Stimulated activated CD4-positive, alpha-beta T cell treated with anti-CD3 and anti-CD28 coated beads, Interleukin-12 subunit alpha, Interleukin-12 subunit beta, amount 100 ng/mL, for 24 hours (primary cell): ENCODE data around the gene GALNT17.
"Not testable (repeated sequence)": the region's sequence is repeated elsewhere in the genome, so short reads cannot be mapped to it uniquely, and the experiment has no call there.

Experiments
- DNase-seq, 2 experiments: peaks; one replicate each; pipeline ENCODE4 v3.0.0-alpha.2; 2020; ENCODE audit warnings: low read depth in 2 of 2

GALNT17 gene

DNA sequence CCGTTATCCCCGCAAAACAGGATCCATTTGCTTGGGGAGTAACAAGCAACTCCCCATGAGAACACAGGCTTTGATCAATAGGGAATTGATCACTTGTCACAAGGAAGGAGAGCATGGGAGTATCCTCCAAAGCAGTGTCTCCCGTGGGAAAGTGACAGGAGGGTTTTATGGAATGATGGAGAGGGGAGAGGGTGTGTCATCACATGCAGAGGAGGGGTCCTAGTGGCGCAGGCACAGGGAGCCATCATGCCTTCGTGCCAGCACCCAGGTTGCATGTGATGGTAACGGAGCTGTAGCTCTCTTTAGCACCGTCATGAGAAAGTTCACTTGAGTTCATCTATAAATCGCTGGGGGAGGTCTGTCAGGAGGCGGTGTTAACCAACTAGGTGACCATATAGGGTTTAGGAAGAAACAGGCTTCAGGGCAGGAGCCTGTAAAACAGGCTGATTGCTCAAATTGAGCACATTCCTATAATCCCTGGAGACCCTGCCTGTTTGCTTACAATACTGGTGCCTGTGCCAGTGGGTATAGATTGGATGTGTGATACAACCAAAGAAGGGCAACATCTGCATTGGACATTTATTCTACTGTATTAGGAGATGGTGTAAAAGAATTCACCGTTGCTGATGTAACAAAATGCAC lies 428.5 kb downstream of the GALNT17 start:
- no peak for DNase-seq

DNA sequence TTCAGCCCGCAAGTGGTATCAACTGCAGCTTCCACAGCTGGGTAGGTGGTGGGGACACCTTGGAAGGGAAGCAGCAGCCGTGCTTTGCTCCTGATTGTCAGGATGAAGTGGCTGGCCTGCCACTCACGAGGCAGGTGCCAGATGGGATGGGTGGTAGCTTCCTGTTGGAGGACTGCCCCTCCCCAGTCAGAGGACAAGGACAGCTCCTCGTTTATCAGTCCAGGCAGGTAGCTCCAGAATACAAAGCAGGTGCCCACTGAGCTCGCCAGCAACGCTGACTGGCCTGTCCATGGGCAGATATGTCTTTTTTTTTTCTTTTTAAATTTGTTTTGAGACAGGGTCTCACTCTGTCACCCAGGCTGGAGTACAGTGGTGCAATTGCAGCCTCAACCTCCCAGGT lies 431.3 kb downstream of the GALNT17 start:
- no peak for DNase-seq

DNA sequence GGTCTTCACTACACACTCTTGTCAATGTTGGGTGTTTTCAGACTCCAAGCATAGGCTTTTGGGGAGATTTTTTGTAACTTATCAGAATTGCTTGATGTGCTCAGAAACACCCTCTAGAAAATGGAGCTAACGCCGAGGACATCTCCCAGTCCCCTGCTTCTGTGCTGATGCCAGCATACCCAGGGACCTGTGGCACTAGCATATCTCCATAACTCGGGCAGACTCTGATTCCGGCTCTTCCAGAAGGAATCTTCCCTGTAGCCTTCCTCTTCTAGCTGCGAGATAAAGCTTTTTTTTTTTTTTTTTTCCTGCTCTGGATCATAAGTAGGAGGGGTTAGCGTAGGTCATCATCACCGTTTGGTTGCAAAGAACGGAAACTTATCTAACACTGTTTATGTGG lies 434.4 kb downstream of the GALNT17 start:
- no peak for DNase-seq

DNA sequence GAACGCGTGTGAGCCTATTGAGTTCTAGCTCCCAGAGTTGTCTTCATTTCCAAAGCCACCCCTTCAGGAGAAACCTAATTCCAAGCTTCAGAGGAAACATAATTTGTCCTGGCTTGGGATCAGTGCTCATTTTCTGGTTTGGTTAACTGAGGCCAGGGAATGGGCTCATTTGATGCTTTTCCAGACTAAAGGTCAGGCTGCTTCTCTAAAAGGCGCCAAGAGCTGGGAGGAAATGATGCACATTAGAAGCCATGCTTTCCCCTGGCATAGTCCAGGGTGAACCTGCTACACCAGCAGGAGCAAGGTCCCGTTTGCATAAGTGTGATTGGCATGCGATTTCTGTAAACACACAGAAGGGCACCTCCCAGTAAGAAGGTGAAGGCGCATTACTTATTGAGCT lies 435.0 kb downstream of the GALNT17 start:
- no peak for DNase-seq

DNA sequence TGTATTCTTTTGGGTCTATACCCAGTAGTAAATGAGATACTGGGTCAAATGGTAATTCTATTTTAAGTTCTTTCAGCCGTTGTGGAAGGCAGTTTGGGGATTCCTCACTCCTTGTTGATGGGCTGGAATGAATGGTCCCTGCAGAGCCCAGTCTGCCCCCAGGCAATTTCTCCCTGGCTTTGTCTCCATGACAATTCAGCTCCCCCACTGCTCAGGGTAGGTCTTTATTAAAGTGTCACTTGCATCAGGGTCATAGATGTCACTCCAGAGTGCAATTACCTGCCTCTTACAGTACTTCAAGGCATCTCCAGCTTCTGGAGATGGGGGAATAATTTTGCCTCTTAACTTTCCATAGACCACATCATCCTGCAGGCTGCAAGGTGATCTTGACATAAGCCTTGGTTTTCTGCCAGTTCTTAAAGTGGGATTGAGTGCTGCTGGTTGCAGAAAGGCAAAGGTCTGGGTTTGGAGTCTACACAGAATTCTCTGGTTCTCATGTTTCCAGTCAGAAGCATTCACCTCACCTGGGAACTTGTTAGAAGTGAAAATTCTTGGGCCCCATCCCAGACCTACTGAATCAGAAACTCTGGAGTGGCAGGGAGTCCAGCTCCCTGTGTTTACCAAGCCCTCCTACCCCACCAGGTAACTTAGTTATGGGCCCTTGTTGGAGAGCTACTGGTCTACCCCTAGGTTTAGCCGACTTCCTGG lies 442.4 kb downstream of the GALNT17 start:
- no peak for DNase-seq

DNA sequence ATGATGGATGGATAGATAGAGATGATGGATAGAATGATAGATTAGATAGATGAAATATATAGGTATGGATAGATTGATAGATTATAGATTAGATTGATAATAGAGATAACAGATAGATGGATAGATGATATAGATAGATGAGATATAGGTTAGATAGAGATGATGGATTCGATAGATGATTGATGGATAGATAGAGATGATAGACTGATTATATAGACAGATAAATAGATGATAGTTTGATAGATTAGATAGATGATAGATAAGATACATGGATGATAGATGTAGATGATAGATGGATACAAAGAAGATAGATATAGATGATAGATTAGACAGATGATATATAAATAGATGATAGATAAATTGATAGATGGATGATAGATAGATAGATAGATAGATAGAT lies 448.1 kb downstream of the GALNT17 start:
- DNase-seq: no peak

DNA sequence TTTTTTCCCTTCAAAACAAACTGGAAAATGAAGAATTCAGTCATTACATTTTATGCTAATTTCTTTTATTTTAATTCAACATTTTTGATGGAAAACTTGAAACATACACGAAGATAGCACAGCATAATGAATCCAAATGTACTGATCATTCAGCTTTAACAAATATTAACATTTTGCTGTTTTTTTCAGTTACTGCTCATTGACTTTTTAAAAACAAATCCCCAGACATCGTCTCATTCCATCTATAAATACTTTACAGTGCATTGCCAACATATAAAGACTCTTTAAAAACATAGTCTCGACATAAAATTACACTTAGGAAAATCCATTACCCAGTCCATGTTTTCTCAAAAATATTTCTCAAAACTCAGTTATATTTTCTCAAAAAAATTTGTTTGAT lies 452.3 kb downstream of the GALNT17 start:
- DNase-seq: no peak

DNA sequence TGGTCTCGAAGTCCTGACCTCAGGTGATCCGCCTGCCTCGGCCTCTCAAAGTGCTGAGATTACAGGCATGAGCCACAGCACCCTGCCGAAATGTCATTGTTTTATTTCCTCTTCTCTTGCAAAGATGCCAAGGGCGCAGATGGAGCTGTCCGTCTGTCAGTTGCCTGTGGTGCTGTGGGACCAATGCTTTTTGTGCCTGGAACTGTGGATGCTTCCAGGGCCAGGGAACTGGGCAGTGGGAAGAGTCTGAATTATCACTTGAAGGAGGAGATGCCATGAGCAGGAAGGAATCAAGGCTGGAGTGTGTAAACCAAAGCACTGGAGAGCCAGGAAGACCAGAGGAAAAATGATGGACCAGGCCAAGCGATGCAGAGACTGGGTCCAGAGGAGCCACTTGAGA lies 459.9 kb downstream of the GALNT17 start:
- no peak for DNase-seq

DNA sequence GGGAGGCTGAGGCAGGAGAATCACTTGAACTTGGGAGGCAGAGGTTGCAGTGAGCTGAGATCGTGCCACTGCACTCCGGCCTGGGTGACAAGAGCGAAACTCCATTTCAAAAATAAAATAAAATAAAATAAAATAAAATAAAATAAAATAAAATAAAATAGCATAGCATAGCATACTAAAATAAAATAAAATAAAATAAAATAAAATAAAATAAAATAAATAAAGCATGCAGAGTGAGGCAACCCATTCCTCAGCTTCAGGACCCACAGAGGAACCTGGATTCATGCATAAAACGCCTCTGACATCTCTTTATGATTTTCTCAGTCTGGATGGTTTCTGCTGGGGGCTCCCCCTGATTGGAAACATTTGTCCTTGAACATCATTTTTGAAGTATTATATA lies 460.4 kb downstream of the GALNT17 start:
- not testable (repeated sequence) for DNase-seq

DNA sequence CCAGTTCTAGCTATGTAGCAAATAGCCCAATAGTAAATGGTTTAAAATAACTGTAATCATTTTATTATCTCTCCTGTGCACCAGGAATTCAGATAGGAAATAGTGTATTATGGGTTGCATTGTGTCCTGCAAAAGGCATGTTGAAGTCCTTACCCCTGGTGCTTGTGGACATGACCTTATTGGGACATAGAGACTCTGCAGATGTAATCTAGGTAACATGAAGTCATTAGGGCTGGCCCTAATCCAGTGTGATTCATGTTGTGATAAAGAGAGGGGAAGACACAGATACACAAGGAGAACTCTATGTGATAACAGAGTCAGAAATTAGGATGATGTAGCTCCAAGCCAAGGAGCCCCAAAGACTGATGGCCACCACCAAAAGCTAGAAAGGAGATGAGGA lies 462.8 kb downstream of the GALNT17 start:
- DNase-seq: no peak

DNA sequence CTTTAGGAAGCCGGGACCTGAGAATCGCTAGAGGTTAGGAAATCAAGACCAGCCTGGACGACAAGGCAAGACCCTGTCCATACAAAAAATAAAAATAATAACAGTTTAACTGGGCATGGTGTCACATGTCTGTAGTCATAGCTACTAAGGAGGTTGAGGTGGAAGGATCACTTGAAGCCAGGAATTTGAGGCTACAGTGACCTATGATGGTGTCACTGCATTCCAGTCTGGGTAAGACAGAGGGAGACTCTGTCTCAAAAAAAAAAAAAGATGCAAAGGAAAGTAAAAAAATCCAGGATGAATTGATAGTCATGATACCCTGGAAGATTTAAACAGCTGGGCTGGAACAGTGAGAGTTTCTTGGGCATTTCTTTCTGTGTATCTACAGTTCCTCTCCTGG lies 463.2 kb downstream of the GALNT17 start:
- no peak for DNase-seq

DNA sequence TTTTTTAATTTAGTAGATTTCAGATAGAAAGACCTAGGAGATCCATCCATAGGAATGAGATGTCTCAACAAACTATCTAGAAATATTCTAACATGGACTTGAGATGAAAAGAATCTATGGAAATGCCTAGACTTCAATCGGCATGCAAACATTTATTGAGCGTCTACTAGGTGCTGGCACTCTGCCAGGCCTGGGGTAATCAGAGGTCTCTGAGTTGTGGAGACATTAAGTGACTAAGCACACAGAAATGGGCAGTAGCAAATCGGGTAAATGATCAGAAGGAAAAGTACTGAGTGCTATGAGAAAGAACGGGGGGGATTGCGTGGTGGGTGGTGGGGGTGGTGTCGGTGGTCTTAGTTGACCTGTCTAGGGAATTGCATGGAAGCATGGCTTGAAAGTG lies 466.6 kb downstream of the GALNT17 start:
- DNase-seq: no peak

DNA sequence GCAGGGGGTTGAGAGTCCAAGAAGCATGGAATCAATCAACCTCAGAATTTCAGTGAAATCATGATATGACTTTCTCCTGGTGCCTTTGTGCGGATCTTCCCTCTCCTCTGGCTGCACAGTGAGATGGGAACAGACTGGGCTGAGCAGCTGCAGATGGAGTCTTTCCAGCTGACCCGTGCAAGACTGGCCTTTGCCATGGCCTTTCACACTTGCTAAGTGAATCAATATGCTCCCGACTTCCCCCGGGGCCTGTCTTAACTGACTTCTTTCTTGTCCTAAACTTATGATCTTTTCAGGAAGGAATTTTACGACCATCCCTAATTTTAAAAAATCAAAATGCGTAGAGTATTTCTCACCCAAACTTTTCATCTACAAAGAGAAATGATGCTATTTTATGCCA lies 469.9 kb downstream of the GALNT17 start:
- no peak for DNase-seq

DNA sequence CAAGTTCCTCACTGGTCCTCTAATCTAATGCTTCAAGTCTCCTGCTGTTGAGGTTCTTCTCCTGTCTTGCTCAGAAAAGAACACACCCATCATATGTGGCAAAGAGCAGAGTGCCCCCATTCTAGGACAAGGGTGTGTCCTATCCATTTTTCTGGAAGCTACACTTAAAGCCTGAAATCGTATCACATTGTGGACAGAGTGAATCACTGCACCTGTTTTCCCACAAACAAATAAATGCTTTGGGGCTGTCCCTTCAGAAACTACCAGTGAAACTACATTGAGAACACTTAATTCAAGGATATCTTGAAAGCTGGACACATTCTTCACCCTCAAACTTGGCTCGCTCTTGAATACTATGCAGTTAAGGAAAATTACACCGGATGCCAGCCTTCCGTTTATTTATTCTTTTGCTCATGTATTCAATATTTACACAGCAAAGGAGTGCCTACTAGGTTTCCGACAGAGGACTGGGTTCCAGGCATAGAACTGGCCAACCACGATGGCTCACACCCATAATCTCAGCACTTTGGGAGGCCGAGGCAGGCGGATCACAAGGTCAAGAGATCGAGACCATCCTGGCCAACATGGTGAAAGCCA lies 473.0 kb downstream of the GALNT17 start:
- no peak for DNase-seq

DNA sequence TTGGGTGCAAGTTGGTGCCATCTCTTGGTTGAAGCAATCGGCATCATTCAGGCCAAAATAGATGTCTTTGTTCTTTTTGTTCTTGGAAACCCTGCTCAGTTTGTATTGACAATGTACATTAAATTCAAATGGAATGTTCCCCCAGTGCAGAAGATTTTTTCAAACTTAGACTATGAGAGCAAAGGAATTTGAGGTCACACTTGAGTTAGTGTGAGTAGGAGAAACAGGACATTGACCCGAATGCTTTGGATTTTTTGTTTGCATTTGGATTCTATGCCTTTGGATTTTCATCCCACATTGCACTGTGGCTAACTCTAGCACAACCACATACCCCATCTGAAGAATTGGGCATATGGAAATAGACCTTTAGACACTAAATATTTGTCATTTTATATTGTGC lies 480.0 kb downstream of the GALNT17 start:
- no peak for DNase-seq

DNA sequence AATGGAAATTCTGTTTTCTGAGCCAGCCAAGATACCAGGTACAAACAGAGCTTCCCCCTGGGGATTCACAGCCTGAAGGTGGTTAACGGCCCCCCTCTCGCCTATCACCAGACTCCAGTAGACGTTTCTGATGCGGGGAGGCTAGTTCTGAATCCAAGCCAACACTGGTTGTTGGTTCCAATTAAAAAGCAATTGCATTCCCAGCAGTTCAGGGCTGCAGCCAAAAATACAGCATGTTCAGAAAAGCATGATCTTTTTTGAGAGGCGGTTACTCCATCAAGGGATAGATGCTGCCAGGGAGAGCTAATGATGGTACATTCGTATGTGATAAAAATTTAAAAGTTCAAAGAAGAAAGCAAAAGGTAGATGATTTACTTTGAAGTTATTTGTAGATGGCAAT lies 481.0 kb downstream of the GALNT17 start:
- no peak for DNase-seq

DNA sequence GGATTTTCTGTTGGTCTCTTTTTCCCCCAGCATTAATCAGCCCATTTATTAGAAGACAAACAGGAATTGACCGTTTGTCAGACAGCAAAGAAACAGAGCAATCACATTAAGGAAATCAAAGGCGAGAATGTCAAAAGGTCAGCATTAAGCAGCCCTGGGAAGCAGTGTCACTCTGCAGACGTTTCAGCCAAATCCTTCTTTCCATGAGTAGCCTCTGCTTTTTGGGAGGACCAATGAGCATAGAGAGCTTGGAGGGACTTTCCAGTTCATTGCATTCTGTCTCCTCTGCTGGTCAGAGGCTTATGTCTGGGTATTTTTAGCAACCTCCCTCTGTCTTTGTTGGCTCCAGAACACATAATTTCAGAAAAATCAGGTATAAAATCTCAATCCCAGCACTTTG lies 481.4 kb downstream of the GALNT17 start:
- DNase-seq: no peak

DNA sequence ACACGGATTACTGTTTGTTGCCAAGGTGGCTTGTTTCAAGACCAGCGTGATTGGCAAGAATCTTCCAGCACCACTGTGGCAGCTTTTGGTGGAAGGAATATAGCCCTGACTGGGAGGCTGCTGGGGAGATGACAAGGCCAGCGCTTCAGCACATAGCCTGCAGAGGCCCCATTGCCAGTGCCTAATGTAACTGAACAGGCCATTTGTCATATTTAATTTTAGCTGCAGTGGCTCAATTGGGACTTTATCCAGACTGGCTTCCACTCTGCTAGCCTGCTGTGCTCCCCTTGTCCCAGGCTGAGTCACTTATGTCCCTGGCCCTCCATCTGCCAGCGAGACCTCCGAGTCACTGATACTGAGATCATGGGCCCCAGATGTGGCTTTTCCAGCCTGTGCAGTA lies 483.1 kb downstream of the GALNT17 start:
- no peak for DNase-seq

DNA sequence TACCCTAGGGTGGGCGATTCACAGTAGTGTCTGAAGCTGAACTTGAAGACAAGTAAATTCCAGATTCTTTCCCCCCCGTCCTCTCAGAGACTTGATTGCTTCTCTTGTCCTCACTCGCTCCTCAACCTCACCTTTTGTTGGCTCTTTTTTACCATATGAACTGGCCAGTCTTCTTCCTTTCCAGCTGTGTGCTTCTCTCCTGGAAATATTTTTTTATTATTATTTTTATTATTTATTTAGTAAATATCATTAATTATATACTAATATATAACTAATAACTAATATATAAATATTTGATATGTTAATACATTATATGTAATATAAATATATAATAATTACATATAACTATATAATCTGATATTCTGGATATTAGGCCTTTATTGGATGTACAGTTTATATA lies 484.3 kb downstream of the GALNT17 start:
- DNase-seq: no peak

DNA sequence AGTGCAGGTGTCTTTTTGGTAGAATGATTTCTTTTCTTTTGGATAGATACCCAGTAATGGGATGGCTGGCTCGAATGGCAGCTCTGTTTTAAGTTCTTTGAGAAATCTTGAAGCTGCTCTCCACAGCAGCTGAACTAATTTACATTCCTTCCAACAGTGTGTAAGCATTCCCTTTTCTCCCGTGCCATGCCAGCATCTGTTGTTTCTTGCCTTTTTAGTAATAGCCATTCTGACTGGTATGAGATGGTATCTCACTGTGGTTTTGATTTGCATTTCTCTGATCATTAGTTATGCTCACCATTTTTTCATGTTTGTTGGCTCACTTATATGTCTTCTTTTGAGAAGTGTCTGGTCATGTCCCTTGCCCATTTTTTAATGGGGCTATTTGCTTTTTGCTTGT lies 486.3 kb downstream of the GALNT17 start:
- DNase-seq: no peak

DNA sequence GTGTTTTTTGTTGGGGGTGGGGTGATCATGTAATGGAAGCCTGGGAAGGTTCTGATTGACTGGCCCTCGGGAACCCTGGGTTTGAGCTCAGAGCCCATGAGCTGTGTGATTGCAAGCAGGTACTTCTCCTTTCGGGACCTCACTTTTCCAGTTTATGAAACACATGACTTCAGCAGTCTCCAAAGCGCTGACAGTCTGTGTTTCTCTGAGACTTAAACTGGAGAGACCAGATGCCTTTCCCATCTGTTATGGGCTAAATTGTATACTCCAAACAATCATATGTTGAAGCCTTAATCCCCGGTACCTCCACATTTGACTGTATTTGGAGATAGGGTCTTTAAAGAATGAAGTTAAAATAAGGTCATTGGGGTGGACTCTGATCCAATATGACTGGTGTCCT lies 493.6 kb downstream of the GALNT17 start:
- no peak for DNase-seq

DNA sequence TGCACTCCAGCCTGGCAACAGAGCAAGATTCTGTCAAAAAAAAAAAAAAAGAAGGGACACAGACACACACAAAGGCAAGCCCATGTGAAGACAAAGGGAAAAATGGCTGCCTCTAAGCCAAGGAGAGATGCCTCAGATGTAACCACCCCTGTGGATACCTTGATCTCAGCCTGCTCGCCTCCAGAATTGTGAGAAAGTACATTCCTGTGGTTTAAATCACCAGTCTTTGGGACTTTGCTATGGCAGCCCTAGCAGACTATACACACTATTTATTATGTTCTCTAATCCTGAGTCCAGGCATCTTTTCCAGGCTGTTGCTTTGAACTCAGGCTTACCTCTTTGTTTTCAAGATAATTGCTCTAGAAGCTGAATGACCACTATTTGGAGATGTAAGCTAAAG lies 494.3 kb downstream of the GALNT17 start:
- no peak for DNase-seq

DNA sequence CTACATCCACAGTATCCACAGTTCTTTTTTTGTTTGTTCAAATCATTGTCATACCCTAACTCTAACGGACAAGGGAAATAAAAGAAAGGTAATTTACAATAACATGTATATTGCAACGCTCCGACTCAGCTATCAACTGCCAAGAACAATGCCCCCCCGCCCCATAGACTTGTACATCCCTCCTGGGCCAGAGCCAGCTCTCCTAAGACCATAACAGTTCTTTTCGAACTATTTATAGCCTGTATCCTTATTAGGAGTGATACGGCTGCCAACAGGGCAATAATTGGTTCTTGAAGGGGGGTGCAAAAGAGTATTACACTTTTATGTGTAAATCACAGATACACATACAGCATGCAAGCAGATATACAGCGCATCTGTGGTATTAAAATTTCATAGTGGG lies 495.7 kb downstream of the GALNT17 start:
- DNase-seq: no peak

DNA sequence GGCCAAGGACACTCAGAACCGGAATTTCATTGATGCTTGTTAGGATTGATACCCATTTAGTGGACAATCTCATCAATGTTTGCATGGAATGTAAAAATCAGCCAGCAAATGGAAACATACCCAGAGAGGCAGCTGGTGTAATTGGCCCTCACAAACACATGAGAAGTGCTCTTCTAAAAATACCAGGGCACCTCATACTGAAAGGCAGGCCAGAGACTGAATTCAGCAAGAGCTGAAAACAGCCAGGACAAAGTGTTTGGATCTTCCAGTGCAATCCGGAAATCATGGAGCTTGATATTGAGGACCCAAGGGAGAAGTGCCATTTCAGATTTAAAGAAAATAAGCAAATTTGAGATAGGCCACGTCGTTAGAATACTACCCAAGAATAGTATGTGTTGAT lies 498.6 kb downstream of the GALNT17 start:
- no peak for DNase-seq
